GM12865 (cell line): ENCODE measurements around the gene FARP1.

Experiments used
- DNase-seq: peaks from one replicate; pipeline ENCODE4 v3.0.0; 2010; ENCODE audit warnings: low read depth
- H3K4me3 ChIP-seq: 2 replicates; pipeline ENCODE4 v1.5.1; 2011; ENCODE audit warnings: mild to moderate bottlenecking, low read depth, low read length, control low read depth
- TF ChIP-seq, protein P1 (sequence below): IDR thresholded peaks from 2 replicates; pipeline ENCODE4 v1.5.1; 2011; ENCODE audit warnings: low read length, control low read depth, low read depth, inconsistent platforms; ENCODE audit not compliant: insufficient read depth; ENCODE audit errors: missing control alignments

The FARP1 gene

DNA sequence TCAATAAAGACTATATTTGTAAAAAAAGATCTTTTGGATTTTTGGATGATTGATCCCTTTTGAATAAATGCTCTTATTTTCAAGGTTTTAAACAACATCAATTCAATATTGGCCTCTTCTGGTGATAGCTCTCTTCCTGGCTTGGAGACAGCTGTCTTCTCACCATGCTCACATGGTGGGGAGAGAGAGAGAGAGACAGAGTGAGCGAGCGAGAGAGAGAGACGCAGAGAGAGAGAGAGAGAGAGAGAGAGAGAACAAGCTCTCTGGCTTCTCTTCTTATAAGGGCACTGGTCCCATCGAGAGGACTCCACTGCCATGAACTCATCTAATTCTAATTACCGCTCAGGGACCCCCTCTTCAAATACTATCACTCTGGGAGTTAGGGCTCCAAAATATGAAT, 32.1 kb upstream of the FARP1 start:
- DNase-seq, result no peak
- TF ChIP-seq, protein P1, sequence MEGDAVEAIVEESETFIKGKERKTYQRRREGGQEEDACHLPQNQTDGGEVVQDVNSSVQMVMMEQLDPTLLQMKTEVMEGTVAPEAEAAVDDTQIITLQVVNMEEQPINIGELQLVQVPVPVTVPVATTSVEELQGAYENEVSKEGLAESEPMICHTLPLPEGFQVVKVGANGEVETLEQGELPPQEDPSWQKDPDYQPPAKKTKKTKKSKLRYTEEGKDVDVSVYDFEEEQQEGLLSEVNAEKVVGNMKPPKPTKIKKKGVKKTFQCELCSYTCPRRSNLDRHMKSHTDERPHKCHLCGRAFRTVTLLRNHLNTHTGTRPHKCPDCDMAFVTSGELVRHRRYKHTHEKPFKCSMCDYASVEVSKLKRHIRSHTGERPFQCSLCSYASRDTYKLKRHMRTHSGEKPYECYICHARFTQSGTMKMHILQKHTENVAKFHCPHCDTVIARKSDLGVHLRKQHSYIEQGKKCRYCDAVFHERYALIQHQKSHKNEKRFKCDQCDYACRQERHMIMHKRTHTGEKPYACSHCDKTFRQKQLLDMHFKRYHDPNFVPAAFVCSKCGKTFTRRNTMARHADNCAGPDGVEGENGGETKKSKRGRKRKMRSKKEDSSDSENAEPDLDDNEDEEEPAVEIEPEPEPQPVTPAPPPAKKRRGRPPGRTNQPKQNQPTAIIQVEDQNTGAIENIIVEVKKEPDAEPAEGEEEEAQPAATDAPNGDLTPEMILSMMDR, result no peak
- H3K4me3 ChIP-seq, result no peak overlapping the region

GRCh38 chr13:98111168-98112098, 31.5 kb upstream of the FARP1 start:
- DNase-seq, result no peak
- TF ChIP-seq, protein P1, result no peak
- no peak overlapping the region for H3K4me3 ChIP-seq

GRCh38 chr13:98112456-98112855, 30.4 kb upstream of the FARP1 start:
- DNase-seq, result no peak
- TF ChIP-seq, protein P1, result no peak
- H3K4me3 ChIP-seq, result no peak overlapping the region

DNA sequence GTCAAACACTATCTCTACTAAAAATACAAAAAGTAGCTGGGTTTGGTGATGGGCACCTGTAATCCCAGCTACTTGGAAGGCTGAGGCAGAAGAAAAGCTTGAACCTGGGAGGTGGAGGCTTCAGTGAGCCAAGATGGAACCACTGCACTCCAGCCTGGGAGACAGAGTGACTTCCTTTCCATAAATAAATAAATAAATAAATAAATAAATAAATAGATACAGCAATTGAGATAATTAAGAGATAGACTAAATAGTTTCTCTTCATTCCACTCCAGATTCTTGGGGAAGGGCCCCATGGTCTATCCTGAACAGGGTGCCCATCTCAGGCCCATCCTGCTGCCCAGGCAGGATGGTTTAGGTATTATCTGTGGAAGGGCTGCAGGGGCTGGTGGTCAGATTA, 24.0 kb upstream of the FARP1 start:
- no peak overlapping the region for H3K4me3 ChIP-seq

GRCh38 chr13:98123176-98123575, 19.7 kb upstream of the FARP1 start:
- no peak for DNase-seq
- no peak overlapping the region for H3K4me3 ChIP-seq
- TF ChIP-seq, protein P1, result no peak

More for the DNA sequence above, 24.0 kb upstream of the FARP1 start:
- TF ChIP-seq, protein P1, result no peak
- DNase-seq, result no peak

GRCh38 chr13:98129059-98129746, 13.7 kb upstream of the FARP1 start:
- H3K4me3 ChIP-seq, result no peak overlapping the region
- DNase-seq, result no peak
- TF ChIP-seq, protein P1, result no peak

DNA sequence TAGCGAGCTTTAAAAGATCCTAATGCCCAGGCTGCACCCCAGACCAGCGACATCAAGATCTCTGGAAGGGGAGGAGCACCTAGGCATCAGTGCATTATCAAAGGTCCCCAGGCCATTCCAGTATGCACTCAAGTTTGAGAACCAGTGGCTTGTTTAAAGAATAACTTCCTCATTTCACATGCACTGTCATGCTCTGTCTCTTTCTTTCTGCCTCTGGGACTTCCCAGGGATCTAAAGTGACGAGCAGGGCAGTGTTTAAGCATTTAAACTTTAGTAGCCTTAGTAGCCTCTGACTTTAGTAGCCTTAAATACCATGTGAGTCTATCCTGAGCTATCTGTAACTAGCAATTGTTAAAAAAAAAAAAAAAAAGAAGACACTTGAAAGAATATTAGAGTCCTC, 8.9 kb upstream of the FARP1 start:
- TF ChIP-seq, protein P1, result no peak
- H3K4me3 ChIP-seq, result no peak overlapping the region
- peak; percentile 62 for DNase-seq
